Stimulated activated CD4-positive, alpha-beta T cell treated with anti-CD3 and anti-CD28 coated beads, Interleukin-1b, Interleukin-23, amount 100 ng/mL, for 48 hours (primary cell): Measurements from ENCODE around the gene C11orf52.

Experiments
- DNase-seq: peaks from one replicate; pipeline ENCODE4 v3.0.0-alpha.2; 2020

The C11orf52 gene

GRCh38 chr11:111939836-111940604 is 21.3 kb downstream of the C11orf52 start:
- DNase-seq: no peak

- no peak for DNase-seq
These were observed 23.2 kb downstream of the C11orf52 start for GRCh38 chr11:111941963-111942362.

GRCh38 chr11:111942829-111943228 is 24.1 kb downstream of the C11orf52 start:
- DNase-seq: no peak

- no peak for DNase-seq
These were observed 25.4 kb downstream of the C11orf52 start for GRCh38 chr11:111944139-111944538.

- DNase-seq: no peak
These were observed 25.9 kb downstream of the C11orf52 start for GRCh38 chr11:111944651-111945051.

GRCh38 chr11:111945198-111945597 is 26.5 kb downstream of the C11orf52 start:
- DNase-seq: no peak

GRCh38 chr11:111946499-111946898 is 27.8 kb downstream of the C11orf52 start:
- no peak for DNase-seq

- no peak for DNase-seq
These were observed 28.4 kb downstream of the C11orf52 start for GRCh38 chr11:111947143-111947542.

GRCh38 chr11:111949519-111950426 is 31.1 kb downstream of the C11orf52 start:
- no peak for DNase-seq

GRCh38 chr11:111951565-111951964 is 32.9 kb downstream of the C11orf52 start:
- no peak for DNase-seq

GRCh38 chr11:111954154-111954553 is 35.4 kb downstream of the C11orf52 start:
- no peak for DNase-seq

- DNase-seq: no peak
These were observed 39.1 kb downstream of the C11orf52 start for GRCh38 chr11:111957663-111958444.

GRCh38 chr11:111960916-111961315 is 42.2 kb downstream of the C11orf52 start:
- DNase-seq: no peak

GRCh38 chr11:111961389-111962300 is 42.9 kb downstream of the C11orf52 start:
- DNase-seq: no peak

- DNase-seq: peak; percentile 56
These were observed 45.2 kb downstream of the C11orf52 start for GRCh38 chr11:111963931-111964340.

GRCh38 chr11:111966678-111967077 is 48.0 kb downstream of the C11orf52 start:
- no peak for DNase-seq

- no peak for DNase-seq
These were observed 48.9 kb downstream of the C11orf52 start for GRCh38 chr11:111967649-111968048.

- no peak for DNase-seq
These were observed 50.6 kb downstream of the C11orf52 start for GRCh38 chr11:111969344-111969743.

GRCh38 chr11:111974446-111974845 is 55.7 kb downstream of the C11orf52 start:
- no peak for DNase-seq

GRCh38 chr11:111975076-111975806 is 56.5 kb downstream of the C11orf52 start:
- DNase-seq: no peak

GRCh38 chr11:111976119-111976766 is 57.5 kb downstream of the C11orf52 start:
- no peak for DNase-seq
